GM19463 (cell line): Measurements from ENCODE around the gene ZG16B.

Experiments
- ATAC-seq: cut with Tn5 transposase; IDR thresholded peaks from one replicate; pipeline ENCODE4 v1.9.1; 2021; ENCODE audit warnings: mild to moderate bottlenecking, moderate library complexity; ENCODE audit not compliant: unreplicated experiment

Gene ZG16B

DNA sequence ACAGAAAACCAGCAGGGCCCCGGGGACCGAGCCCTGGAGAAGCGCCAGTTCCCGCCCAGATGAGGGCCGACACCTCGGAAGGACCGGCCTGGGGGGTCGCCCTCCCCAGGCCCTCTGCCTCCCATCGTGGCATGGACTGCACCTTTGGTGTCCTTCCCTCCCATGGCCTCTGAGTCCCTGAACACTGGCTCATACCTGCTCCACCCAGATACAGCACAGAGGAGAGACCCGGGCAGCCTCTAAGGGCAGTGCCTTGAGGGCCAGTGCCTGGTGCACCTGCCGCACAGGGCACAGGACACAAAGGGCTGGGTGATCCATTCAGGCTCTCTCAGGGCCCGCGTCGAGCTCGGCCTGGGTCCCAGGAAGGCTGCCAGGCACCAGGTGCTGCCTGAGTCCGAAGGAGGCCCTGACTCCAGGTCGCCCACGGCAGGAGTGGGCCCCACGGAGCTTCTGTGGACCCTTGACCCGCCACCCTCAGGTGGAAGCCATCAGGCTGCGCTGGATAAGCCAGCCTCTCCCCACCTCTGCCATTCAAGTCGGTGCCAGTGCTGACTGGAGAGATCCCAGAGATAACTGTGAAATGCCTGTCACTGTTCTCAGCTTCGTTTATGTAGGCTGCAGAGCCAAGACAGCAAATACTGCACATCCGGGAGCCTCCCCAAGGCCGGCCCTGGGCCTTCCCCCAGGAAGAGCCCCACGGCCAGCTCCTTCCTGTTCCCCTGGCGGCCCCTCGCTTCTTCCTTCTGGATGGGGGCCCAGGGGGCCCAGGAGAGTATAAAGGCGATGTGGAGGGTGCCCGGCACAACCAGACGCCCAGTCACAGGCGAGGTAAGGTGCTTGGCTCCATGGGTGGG lies at the start of gene ZG16B:
Gene ZG16B, plus strand, starts transcription at position 803 of the 854 bp plus-strand sequence. CDS start 139 bp downstream, outside the sequence.
- no peak for ATAC-seq

GRCh38 chr16:2782583-2783351 lies 47.3 kb upstream of the ZG16B start:
- no peak for ATAC-seq

DNA sequence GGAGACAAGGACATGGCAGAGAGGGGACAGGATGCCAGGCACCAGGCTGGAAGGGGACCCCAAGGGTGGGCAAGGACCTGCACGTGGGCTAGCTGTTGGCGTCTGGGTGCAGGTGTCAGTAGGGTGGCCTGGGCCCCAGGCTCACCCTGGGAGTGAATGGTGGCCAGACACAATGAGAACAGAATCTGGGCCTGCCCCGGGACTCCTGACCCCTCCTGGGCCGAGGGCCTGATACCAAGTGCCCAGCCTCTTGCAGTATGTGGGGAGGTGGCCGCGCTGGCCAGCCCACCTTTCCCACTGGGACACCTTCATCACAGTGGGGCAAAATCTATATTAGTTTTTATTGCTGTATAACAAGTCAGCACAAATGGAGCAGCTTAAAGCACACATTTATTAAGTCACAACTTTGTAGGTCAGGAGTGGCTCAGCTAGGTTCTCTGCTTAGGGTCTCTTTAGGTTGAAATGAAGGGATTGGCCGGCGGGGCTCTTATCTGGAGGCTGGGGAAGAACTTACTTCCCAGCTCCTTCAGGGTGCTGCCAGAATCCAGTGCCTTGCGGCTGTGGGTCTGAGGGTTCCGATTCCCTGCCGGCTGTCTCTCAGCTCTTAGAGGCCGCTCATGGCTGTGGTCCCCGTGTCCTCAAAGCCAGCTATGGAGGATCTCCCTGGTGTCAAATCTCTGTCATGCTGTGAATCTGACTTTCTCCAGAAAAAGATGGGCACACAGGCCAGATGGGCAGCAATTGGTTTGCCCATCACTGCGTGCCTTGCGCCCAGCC lies 46.3 kb upstream of the ZG16B start:
- no peak for ATAC-seq

DNA sequence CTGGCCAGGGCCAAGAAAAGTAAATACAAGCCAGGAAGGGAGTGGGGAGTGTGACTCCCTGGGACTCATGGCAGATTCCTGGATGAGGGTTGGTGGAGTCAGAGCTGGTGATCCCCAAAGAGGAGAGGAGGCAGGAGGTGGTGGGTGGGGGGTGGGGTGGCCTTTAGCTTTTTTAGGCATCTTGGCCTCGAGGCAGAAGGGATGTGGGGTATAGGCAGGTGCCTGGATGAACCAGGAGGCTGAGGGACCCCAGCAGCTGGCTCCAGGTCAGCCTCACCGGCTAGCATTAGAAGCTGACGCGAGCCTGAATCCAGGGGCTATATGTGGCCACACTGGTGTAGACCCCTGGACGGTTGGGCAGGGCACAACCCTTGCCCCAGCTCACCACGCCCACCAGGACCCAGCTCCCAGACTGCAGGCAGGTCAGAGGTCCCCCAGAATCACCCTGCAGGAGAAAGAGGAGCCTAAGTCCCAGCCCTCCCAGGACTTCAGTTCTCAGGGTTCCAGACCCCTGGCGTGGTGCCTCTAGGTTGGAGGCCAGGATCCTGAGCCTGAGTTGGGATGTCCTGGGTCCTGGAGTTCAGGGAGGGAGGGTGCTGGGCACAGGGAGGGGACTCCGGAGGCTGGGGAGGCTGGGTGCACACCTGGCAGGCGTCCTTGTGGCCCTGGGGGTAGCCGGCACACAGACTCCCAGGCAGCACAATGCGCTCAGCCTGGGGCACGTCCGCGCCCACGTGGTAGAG lies 45.6 kb upstream of the ZG16B start:
- no peak for ATAC-seq

- no peak for ATAC-seq
These were observed 44.8 kb upstream of the ZG16B start for GRCh38 chr16:2785101-2785991.

DNA sequence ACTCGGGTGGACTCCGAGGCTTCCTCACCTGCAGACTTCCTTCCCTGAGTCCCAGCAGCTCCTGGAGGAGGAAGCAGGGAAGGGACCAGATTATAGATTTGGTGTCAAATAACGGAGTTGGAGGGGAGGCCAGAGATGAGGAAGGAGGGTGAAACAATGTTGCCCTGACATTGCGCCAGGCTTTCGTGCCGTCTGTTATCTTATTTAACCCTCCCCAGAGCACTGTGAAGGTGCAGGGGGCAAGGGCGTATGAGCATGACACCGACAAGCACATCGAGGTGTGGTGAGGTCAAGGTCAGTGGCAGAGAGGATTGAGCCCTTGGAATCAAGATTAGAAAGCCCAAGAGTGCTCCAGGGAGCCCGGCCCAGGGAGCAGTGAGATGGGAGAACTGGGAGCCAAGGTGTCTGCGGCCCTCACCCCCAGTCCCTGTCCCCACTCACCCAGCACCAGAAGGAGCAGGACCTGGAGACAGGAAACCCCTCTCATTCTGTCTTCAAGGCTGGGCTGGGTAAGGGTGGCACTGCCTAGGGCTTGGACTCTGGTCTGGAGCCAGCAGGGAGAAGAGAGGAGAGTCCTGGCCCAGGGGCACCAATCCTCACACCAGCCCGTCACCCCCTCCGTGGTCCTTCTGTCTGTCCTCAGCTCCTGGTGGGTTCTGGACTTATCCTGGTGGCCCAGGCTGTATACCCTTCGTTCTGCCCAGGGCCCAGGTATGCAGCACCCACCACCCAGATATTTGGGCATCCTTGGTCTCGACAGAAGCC lies 43.9 kb upstream of the ZG16B start:
- ATAC-seq: no peak

DNA sequence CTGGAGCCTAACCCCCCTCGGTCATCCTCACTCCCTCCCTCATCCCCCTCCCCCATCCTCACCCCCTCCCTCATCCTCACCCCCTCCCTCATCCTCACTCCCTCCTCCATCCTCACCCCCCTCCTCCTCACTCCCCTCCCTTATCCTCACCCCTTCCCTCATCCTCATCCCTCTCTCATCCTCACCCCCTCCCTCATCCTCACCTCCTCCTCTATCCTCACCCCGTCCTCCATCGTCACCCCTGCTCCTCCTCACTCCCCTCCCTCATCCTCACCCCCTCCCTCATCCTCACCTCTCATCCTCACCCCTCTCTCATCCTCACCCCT lies 43.3 kb upstream of the ZG16B start:
- no peak for ATAC-seq

- no peak for ATAC-seq
These were observed 42.7 kb upstream of the ZG16B start, which contains the start of gene PRSS33 for GRCh38 chr16:2787406-2787805. TSS of gene PRSS33 (minus strand) at chr16:2787560. CDS start at chr16:2786547, 1,013 bp downstream.

GRCh38 chr16:2787961-2788360 lies 42.1 kb upstream of the ZG16B start:
- ATAC-seq: no peak

- ATAC-seq: no peak
These were observed 39.5 kb upstream of the ZG16B start for GRCh38 chr16:2790631-2791030.

DNA sequence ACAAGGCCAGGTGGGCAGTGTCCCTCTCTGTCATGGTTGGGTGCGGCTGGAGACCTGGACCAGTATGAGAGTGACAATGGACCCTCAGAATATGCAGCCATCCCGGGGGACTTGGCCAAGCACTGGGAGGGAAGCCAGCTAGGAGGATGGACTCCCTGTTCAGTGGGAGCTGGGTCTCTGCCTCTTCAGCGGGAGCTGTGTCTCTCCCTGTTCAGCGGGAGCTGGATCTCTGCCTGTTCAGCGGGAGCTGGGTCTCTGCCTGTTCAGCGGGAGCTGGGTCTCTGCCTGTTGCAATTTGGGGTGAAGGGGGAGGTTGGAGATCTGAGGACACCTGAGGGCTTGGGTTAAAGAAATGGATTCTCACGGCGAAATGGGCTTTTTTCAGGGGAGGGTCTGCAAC lies 38.9 kb upstream of the ZG16B start:
- no peak for ATAC-seq

DNA sequence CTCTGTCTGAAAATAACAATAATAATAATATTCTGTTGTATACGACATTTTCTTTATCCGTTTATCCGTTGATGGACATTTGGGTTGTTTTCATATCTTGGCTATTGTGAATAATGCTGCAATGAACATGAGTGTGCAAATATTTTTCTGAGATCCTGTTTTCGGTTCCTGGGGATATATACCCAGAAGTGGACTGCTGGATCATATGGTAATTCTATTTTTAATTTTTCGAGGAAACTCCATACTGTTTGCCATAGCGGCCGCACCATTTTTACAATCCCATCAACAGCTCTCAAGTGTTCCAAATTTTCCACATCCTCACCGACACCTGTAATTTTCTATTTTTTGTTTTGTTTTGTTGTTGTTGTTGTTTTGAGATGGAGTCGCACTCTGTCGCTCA lies 37.2 kb upstream of the ZG16B start:
- ATAC-seq: no peak

- ATAC-seq: no peak
These were observed 34.5 kb upstream of the ZG16B start for GRCh38 chr16:2795395-2796143.

DNA sequence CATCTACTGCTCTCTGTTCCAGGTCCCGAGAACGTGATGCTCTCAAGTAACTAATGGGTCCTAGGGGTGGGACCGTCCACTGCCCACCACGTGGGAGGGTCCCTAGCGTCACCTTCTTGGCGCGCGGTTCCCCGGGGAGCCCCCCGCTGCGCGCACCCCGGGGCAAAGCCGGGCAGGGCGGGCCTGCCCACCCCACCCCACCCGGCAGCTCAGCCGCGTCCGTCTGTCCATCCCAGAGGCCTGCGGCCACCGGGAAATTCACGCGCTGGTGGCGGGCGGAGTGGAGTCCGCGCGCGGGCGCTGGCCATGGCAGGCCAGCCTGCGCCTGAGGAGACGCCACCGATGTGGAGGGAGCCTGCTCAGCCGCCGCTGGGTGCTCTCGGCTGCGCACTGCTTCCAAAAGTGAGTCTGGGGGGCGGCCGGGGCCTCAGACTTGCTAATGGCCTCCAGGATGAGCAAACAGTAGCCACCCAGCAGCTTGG lies 31.3 kb upstream of the ZG16B start:
- no peak for ATAC-seq

DNA sequence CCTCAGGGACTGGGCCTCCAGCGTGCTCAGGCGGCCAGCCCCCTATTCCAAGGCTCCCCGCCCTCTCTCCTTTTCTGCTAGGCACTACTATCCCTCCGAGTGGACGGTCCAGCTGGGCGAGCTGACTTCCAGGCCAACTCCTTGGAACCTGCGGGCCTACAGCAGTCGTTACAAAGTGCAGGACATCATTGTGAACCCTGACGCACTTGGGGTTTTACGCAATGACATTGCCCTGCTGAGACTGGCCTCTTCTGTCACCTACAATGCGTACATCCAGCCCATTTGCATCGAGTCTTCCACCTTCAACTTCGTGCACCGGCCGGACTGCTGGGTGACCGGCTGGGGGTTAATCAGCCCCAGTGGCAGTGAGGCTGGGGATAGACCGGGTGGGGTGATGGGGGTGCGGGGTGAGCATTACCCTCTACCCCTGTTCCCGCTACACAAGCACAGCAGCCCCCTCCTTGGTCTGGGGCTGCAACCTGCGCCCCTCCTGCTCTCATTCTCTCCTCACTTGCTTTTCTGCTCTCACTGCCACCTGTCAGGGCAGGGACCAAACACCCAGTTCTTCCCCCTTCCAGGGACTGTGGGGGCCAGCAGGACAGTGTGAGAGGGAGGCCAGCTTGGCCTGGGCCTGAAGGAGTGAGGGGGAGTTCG lies 30.8 kb upstream of the ZG16B start:
- no peak for ATAC-seq

DNA sequence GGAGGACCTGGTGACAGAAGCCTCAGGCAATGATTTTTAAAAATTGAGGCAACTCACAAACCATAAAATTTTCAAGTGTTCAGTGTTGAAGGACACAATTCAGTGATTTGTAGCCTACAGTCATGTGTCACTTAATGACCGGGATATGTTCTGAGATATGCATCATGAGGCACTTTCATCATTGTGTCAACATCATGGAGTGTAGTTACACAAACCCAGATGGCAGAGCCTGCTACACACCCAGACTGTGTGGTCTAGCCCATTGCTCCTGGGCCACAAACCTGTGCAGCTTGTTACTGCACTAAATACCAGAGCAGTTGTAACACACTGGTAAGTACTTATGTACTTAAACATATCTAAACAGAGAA lies 30.3 kb upstream of the ZG16B start:
- ATAC-seq: no peak

DNA sequence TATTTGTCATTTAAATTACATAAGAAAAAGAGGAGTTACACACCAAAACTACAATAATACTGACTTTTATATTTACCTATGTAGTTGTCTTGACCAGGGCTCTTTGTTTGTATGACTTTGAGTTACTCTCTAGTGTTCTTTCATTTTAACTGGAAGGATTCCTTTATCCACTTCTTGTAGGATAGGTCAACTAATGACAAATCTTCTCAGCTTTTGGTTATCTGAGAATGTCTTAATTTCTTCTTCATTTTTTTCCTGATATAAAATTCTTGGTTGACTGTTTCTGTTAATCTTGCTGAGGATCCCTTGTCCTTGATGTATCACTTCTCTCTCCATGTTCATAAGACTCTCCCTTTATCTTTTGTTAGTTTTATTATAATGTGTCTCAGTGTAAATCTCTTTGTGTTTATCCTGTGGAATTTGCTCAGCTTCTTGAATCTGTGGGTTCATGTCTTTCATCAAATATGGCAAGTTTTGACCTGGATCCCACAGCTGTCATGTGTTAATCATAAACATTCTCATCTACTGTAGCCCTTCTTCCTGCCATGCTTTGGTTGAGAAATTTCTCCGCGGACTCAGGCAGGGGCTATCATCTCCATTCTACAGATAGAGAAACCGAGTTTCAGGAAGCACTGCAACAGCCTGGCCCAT lies 26.4 kb upstream of the ZG16B start:
- no peak for ATAC-seq
